ENCODE results near the gene FOLR2.

The FOLR2 gene

DNA sequence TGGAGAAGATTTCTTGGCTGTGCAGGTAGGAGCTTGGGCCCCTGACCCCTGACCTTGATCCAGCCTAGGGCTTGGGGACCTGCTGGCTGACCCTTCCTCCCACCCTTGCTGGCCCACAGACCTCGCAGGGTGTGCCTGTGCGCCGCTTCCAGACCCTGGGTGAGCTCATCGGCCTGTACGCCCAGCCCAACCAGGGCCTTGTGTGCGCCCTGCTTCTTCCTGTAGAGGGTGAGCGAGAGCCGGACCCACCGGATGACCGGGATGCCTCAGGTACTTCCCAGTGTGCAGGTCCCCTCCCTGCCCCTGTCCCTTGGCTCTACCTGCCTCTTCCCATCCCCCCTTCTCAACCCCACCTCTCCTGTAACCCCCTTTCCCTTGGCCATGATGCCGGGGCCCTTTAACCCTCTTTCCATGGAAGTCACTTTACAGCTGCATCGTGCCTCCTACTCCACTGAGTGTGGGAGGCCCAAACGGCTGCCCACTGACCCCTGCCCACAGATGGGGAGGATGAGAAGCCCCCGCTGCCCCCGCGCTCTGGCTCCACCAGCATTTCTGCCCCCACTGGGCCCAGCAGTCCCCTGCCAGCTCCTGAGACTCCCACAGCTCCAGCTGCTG is 11.7 kb downstream of the FOLR2 start:
- no peak overlapping the region for H3K4me3 ChIP-seq (ENCODE audit: low read depth, low read length)
- no peak for DNase-seq (ENCODE audit: low read depth)

- no peak overlapping the region for H3K4me3 ChIP-seq (ENCODE audit: low read depth, low read length)
- no peak for DNase-seq (ENCODE audit: low read depth)
These were observed 12.2 kb downstream of the FOLR2 start for GRCh38 chr11:72228844-72229231.

DNA sequence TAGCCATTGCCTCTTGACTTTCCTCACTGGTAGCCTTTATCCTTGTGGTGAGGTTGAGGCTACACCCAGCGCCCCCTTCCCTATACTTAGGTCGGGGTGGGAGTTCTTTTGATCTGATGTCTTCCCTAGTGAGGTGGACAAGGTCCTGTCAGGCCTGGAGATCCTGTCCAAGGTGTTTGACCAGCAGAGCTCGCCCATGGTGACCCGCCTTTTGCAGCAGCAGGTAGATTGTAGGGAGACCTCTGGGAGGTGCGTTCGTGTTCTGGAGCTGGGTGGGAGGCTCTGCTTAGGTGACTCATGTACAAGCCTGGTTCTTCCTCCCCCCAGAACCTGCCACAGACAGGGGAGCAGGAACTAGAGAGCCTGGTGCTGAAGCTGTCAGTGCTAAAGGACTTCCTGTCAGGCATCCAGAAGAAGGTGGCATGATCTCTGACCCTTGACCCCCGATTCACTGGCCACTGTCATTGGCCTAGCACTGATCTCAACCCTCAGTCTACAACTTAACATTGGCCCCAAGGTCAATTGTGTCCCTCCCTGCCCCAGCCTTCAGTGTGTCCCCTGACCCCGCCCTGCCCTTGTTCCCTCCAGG is 12.8 kb downstream of the FOLR2 start:
- DNase-seq (ENCODE audit: low read depth) = no peak
- no peak overlapping the region for H3K4me3 ChIP-seq (ENCODE audit: low read depth, low read length)

- no peak for DNase-seq (ENCODE audit: low read depth)
- no peak overlapping the region for H3K4me3 ChIP-seq (ENCODE audit: low read depth, low read length)
These were observed 13.6 kb downstream of the FOLR2 start for GRCh38 chr11:72229925-72230763.

GRCh38 chr11:72230764-72231365 is 14.3 kb downstream of the FOLR2 start:
- no peak for DNase-seq (ENCODE audit: low read depth)
- H3K4me3 ChIP-seq (ENCODE audit: low read depth, low read length) = no peak overlapping the region

GRCh38 chr11:72231396-72232259 is 15.0 kb downstream of the FOLR2 start:
- no peak for DNase-seq (ENCODE audit: low read depth)

DNA sequence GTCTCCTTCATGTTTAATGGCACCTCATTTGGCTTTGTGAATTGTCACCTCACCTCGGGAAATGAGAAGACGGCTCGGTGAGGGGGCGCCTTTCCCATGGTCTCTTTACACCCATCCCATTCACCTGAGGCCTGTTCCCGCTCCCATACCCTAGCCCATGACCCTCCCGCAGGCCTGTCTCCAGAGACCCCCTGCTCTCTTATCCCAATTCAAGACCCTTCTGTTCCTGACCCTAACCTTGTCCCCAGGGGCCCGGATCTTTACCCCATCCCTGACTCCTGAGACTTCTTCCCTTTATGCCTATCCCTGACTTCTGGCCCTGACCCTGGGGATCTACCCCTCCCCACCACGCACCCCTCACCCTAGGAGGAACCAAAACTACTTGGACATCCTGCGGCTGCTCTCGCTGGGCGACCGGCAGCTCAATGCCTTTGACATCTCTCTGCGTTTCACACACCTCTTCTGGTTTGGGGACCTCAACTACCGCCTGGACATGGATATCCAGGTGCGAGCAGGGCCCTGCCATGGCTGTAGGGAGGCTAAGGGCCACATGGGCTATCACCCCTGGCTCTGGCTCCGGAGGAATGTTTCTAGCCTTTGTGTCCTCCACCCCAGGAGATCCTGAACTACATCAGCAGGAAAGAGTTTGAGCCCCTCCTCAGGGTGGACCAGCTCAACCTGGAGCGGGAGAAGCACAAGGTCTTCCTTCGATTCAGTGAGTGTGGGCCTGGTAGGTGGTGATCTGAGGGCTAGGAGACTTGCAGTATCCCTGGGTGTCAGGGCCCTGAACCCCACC is 15.9 kb downstream of the FOLR2 start:
- no peak for DNase-seq (ENCODE audit: low read depth)
- no peak overlapping the region for H3K4me3 ChIP-seq (ENCODE audit: low read depth, low read length)

More at GRCh38 chr11:72231396-72232259, 15.0 kb downstream of the FOLR2 start:
- H3K4me3 ChIP-seq (ENCODE audit: low read depth, low read length) = no peak overlapping the region

DNA sequence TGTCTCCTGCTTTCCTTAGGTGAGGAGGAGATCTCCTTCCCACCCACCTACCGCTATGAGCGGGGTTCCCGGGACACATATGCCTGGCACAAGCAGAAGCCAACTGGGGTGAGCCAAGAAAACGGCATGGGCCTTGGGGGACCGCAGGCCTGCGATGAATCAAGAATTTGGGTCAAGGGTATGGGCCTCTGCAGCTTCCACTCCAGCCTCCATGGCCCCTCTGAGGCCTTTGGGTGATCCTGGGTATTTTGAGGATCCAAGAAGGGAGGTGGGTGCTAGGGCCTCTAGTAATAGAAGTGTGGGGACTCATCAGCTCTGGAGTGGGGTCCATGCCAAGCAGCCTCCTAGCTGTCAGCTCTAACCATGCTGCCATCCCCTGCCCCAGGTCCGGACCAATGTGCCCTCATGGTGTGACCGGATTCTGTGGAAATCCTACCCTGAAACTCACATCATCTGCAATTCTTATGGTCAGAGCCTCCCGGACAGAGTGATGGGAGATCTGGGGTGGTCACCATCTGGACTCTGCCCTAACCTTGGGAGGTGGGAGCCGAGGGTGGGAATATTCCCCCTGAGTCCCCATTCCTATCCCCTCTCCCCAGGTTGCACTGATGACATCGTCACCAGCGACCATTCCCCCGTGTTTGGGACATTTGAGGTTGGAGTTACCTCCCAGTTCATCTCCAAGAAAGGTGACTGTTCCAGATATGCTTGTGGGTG is 16.6 kb downstream of the FOLR2 start:
- no peak overlapping the region for H3K4me3 ChIP-seq (ENCODE audit: low read depth, low read length)
- DNase-seq (ENCODE audit: low read depth) = no peak

GRCh38 chr11:72233773-72234513 is 17.3 kb downstream of the FOLR2 start:
- H3K4me3 ChIP-seq (ENCODE audit: low read depth, low read length) = no peak overlapping the region
- no peak for DNase-seq (ENCODE audit: low read depth)

- H3K4me3 ChIP-seq (ENCODE audit: low read depth, low read length) = no peak overlapping the region
- no peak for DNase-seq (ENCODE audit: low read depth)
These were observed 17.9 kb downstream of the FOLR2 start for GRCh38 chr11:72234514-72234830.

- no peak overlapping the region for H3K4me3 ChIP-seq (ENCODE audit: low read depth, low read length)
- DNase-seq (ENCODE audit: low read depth) = no peak
These were observed 18.3 kb downstream of the FOLR2 start for GRCh38 chr11:72234920-72235319.

DNA sequence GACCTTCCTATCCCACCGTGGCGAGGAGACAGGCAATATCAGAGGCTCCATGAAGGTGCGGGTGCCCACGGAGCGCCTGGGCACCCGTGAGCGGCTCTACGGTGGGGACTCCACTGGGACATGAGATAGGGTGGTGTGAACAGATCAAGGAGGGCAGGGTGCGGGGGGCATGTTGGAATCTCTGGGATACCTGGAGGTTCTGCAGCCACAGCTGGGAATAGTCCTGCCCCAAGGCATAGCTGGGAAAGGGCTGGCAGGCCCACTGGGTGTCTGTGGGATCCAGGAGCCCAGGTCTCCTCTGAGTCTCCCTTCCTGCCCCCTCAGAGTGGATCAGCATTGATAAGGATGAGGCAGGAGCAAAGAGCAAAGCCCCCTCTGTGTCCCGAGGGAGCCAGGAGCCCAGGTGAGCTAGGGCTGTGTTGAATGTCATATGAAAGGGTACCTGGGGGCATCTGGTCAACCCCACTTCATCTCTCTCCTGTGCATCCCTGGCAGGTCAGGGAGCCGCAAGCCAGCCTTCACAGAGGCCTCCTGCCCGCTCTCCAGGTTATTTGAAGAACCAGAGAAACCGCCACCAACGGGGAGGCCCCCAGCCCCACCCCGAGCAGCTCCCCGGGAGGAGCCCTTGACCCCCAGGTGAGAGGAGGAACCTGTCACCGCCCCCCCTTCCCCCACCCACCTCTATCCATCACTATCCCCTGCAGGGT is 18.9 kb downstream of the FOLR2 start:
- no peak overlapping the region for H3K4me3 ChIP-seq (ENCODE audit: low read depth, low read length)

GRCh38 chr11:72236083-72236697 is 19.6 kb downstream of the FOLR2 start:
- H3K4me3 ChIP-seq (ENCODE audit: low read depth, low read length) = no peak overlapping the region
- DNase-seq (ENCODE audit: low read depth) = no peak

More for the DNA sequence above, 18.9 kb downstream of the FOLR2 start:
- DNase-seq (ENCODE audit: low read depth) = no peak

GRCh38 chr11:72236774-72237111 is 20.1 kb downstream of the FOLR2 start:
- no peak for DNase-seq (ENCODE audit: low read depth)
- H3K4me3 ChIP-seq (ENCODE audit: low read depth, low read length) = no peak overlapping the region

GRCh38 chr11:72237112-72237931 is 20.7 kb downstream of the FOLR2 start:
- DNase-seq (ENCODE audit: low read depth) = no peak
- H3K4me3 ChIP-seq (ENCODE audit: low read depth, low read length) = no peak overlapping the region

DNA sequence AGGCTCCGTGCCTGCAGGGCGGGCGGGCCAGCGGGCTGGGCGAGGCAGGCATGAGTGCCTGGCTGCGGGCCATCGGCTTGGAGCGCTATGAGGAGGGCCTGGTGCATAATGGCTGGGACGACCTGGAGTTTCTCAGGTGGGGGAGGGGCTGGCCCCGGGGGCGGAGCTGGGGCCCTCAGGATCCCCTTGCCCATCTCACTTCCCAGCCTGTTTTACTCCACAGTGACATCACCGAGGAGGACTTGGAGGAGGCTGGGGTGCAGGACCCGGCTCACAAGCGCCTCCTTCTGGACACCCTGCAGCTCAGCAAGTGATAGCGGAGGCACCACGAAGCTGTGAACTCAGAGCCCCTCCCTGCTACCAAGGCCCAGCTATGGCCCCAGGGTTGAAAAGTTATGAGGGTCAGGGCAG is 21.5 kb downstream of the FOLR2 start:
- DNase-seq (ENCODE audit: low read depth) = no peak
- no peak overlapping the region for H3K4me3 ChIP-seq (ENCODE audit: low read depth, low read length)
